HepG2 (cell line): ENCODE data around the gene TBC1D10A. TPM values are rescaled to one million over a fixed set of nuclear protein-coding genes. Genes with fewer than 3 reads are reported as not detected.

Source experiments
- DRAP1 ChIP-seq: IDR thresholded peaks from 2 replicates; pipeline ENCODE4 v1.6.1; 2016; ENCODE audit warnings: missing genetic modification reagents, missing compliant biosample characterization
- IKZF1 ChIP-seq: fragments of 450-650 bp; IDR thresholded peaks from 2 replicates; pipeline ENCODE4 v1.7.1; 2016
- KLF9 ChIP-seq: IDR thresholded peaks from 2 replicates; pipeline ENCODE4 v1.6.1; 2016; ENCODE audit warnings: low read depth
- MAX ChIP-seq: IDR thresholded peaks from 2 replicates; pipeline ENCODE4 v1.6.1; 2012; ENCODE audit warnings: inconsistent platforms
- MLX ChIP-seq: IDR thresholded peaks from 2 replicates; pipeline ENCODE4 v1.6.1; 2016
- MTA1 ChIP-seq: sonication (generic); formaldehyde crosslinking; IDR thresholded peaks from 2 replicates; pipeline ENCODE4 v1.4.0; 2020; ENCODE audit warnings: missing genetic modification reagents, mild to moderate bottlenecking, borderline replicate concordance
- NAIF1 ChIP-seq: sonication (generic); formaldehyde crosslinking; IDR thresholded peaks from 2 replicates; pipeline ENCODE4 v1.5.0; 2020; ENCODE audit warnings: mild to moderate bottlenecking, missing genetic modification reagents, borderline replicate concordance
- NR2F2 ChIP-seq: IDR thresholded peaks from 2 replicates; pipeline ENCODE4 v1.6.1; 2012; ENCODE audit warnings: low read depth, inconsistent platforms, borderline replicate concordance
- PCBP1 ChIP-seq: fragments of 200-400 bp; formaldehyde crosslinking; IDR thresholded peaks from 2 replicates; pipeline ENCODE4 v1.6.1; 2017; ENCODE audit warnings: mild to moderate bottlenecking, low read depth, low read length, borderline replicate concordance
- PHF21A ChIP-seq: sonication (generic); formaldehyde crosslinking; IDR thresholded peaks from 2 replicates; pipeline ENCODE4 v1.5.0; 2020; ENCODE audit warnings: mild to moderate bottlenecking, missing genetic modification reagents
- POLR2A ChIP-seq, 2 experiments: IDR thresholded peaks; 2 replicates each; pipeline ENCODE4 v1.6.1; 2011; ENCODE audit warnings: low read depth in 2 of 2, low read length in 2 of 2, mild to moderate bottlenecking in 1 of 2, moderate library complexity in 1 of 2; ENCODE audit not compliant: insufficient read depth in 1 of 2
- RERE ChIP-seq: IDR thresholded peaks from 2 replicates; pipeline ENCODE4 v1.6.1; 2016; ENCODE audit warnings: low read depth, missing genetic modification reagents, missing compliant biosample characterization
- SMC3 ChIP-seq: IDR thresholded peaks from 2 replicates; pipeline ENCODE4 v1.6.1; 2011; ENCODE audit warnings: low read length, improper control_type of control experiment
- TGIF2 ChIP-seq: IDR thresholded peaks from 2 replicates; pipeline ENCODE4 v1.6.1; 2016; ENCODE audit warnings: control low read depth, missing compliant biosample characterization
- TOE1 ChIP-seq: sonication (generic); formaldehyde crosslinking; IDR thresholded peaks from 2 replicates; pipeline ENCODE4 v1.4.0; 2020; ENCODE audit warnings: mild to moderate bottlenecking, missing genetic modification reagents
- ZNF260 ChIP-seq: sonication (generic); formaldehyde crosslinking; IDR thresholded peaks from 2 replicates; pipeline ENCODE4 v1.4.0; 2020; ENCODE audit warnings: missing genetic modification reagents, low read depth, mild to moderate bottlenecking, borderline replicate concordance
- ZNF512B ChIP-seq: sonication (generic); formaldehyde crosslinking; IDR thresholded peaks from 2 replicates; pipeline ENCODE4 v1.5.1; 2020; ENCODE audit warnings: missing genetic modification reagents, mild to moderate bottlenecking, borderline replicate concordance
- ZNF770 ChIP-seq: sonication (generic); formaldehyde crosslinking; IDR thresholded peaks from 2 replicates; pipeline ENCODE4 v1.5.0; 2020; ENCODE audit warnings: mild to moderate bottlenecking, missing genetic modification reagents
- ZSCAN12 ChIP-seq: sonication (generic); formaldehyde crosslinking; IDR thresholded peaks from 2 replicates; pipeline ENCODE4 v1.9.0; 2021; ENCODE audit warnings: mild to moderate bottlenecking, missing genetic modification reagents
- polyA plus RNA-seq, 8 experiments: library from polyadenylated mRNA; depleted of rRNA in 3 of 8; stranded (reverse) in 7 of 8; unstranded in 1 of 8; fragments of >200 nt; fragmentation: Illumina TruSeq in 4 of 8; extraction: Trizol in 4 of 8; gene quantifications; 2 replicates each; pipeline versions ENCODE4 v1.2.1 to v1.2.3, GENCODE V29; 2011 to 2016; ENCODE audit warnings: low read depth in 4 of 8, missing spikeins in 1 of 8, mixed read lengths in 1 of 8; ENCODE audit not compliant: insufficient read depth in 1 of 8
- total RNA-seq, 5 experiments: library from RNA; depleted of rRNA; stranded (reverse); fragments of >200 nt; fragmentation: Illumina TruSeq; extraction: Trizol; gene quantifications; 2 replicates each; pipeline ENCODE4 v1.2.3, GENCODE V29; 2016; ENCODE audit warnings: low read depth in 1 of 5

TBC1D10A gene
- total and polyA plus RNA-seq, 2 of the 13 experiments (the other 11 are each of a cell fraction or from before 2014, with no cell fraction given), result 4.2 to 4.9 TPM

- TF ChIP-seq ZNF512B (CRISPR knock-in tag), result no peak
- TF ChIP-seq ZNF260 (CRISPR knock-in tag), result no peak
- no peak for TF ChIP-seq ZSCAN12
- no peak for TF ChIP-seq NAIF1 (CRISPR knock-in tag)
- TF ChIP-seq PCBP1, result no peak
- peak; percentile 34; the same call in 1 of the 2 replicates for TF ChIP-seq PHF21A (CRISPR knock-in tag)
- no peak for TF ChIP-seq RERE (CRISPR knock-in tag)
- TF ChIP-seq ZNF770 (CRISPR knock-in tag), result no peak
- peak; percentile 38; the same call in 1 of the 2 replicates for TF ChIP-seq DRAP1 (CRISPR knock-in tag)
- no peak for TF ChIP-seq KLF9 (CRISPR knock-in tag)
- no peak for TF ChIP-seq MLX (CRISPR knock-in tag)
- TF ChIP-seq MTA1 (CRISPR knock-in tag), result no peak; the same call in 1 of the 2 replicates
- TF ChIP-seq NR2F2, result no peak
- no peak for TF ChIP-seq SMC3
- TF ChIP-seq TGIF2, result no peak
- TF ChIP-seq POLR2A (IDR thresholded peaks at IDR 0.05; ENCODE audit: insufficient read depth in 1 of 2, low read depth in 2 of 2, low read length in 2 of 2), result peak; percentile 94 to 96
- peak; percentile 69 for TF ChIP-seq MAX
- TF ChIP-seq IKZF1, result no peak
- TF ChIP-seq TOE1, result no peak
Measured at GRCh38 chr22:30356449-30357235, 29.9 kb upstream of the TBC1D10A start, which contains the start of the genes CCDC157 and SF3A1 (continued).
